Activated CD4-positive, alpha-beta T cell treated with anti-CD3 and anti-CD28 coated beads for 24 hours (primary cell): ENCODE results near the gene EFEMP1.
"Not testable (repeated sequence)": the region's sequence is repeated elsewhere in the genome, so short reads cannot be mapped to it uniquely, and the experiment has no call there.

ENCODE experiments used
- DNase-seq, 2 donors: peaks; one replicate each; pipeline ENCODE4 v3.0.0-alpha.2; 2020; ENCODE audit warnings: low read depth in 2 of 2

Gene EFEMP1

GRCh38 chr2:55865096-55865835 is 58.3 kb downstream of the EFEMP1 start:
- DNase-seq: no peak

GRCh38 chr2:55864351-55865084 is 59.1 kb downstream of the EFEMP1 start:
- no peak for DNase-seq

- DNase-seq: no peak
These were observed 60.8 kb downstream of the EFEMP1 start for GRCh38 chr2:55862673-55863390.

- DNase-seq: no peak
These were observed 61.3 kb downstream of the EFEMP1 start for GRCh38 chr2:55862246-55862645.

- no peak for DNase-seq
These were observed 61.8 kb downstream of the EFEMP1 start for GRCh38 chr2:55861733-55862132.

GRCh38 chr2:55860832-55861231 is 62.8 kb downstream of the EFEMP1 start:
- DNase-seq: no peak

GRCh38 chr2:55859875-55860274 is 63.7 kb downstream of the EFEMP1 start:
- no peak for DNase-seq

GRCh38 chr2:55857766-55858165 is 65.8 kb downstream of the EFEMP1 start:
- no peak for DNase-seq

GRCh38 chr2:55856936-55857335 is 66.6 kb downstream of the EFEMP1 start:
- no peak for DNase-seq

GRCh38 chr2:55848096-55848495 is 75.5 kb downstream of the EFEMP1 start:
- DNase-seq: no peak

- DNase-seq: no peak
These were observed 77.2 kb downstream of the EFEMP1 start for GRCh38 chr2:55846426-55846825.

- DNase-seq: no peak
These were observed 78.6 kb downstream of the EFEMP1 start for GRCh38 chr2:55844986-55845385.

- no peak for DNase-seq
These were observed 79.6 kb downstream of the EFEMP1 start for GRCh38 chr2:55843994-55844345.

- DNase-seq: no peak
These were observed 80.2 kb downstream of the EFEMP1 start for GRCh38 chr2:55843096-55843993.

GRCh38 chr2:55842046-55842445 is 81.5 kb downstream of the EFEMP1 start:
- no peak for DNase-seq

GRCh38 chr2:55840460-55840859 is 83.1 kb downstream of the EFEMP1 start:
- DNase-seq: no peak

- no peak for DNase-seq
These were observed 84.3 kb downstream of the EFEMP1 start for GRCh38 chr2:55839182-55839819.

- no peak for DNase-seq
These were observed 84.9 kb downstream of the EFEMP1 start for GRCh38 chr2:55838653-55839052.

GRCh38 chr2:55838117-55838516 is 85.5 kb downstream of the EFEMP1 start:
- DNase-seq: not testable (repeated sequence)

GRCh38 chr2:55837073-55837472 is 86.5 kb downstream of the EFEMP1 start:
- no peak for DNase-seq
